Eye (tissue), 1 donor: ENCODE data around the gene NT5C1A.

Source experiments
- DNase-seq: peaks from one replicate; pipeline ENCODE4 v3.0.0-alpha.2; 2015

Gene NT5C1A

DNA sequence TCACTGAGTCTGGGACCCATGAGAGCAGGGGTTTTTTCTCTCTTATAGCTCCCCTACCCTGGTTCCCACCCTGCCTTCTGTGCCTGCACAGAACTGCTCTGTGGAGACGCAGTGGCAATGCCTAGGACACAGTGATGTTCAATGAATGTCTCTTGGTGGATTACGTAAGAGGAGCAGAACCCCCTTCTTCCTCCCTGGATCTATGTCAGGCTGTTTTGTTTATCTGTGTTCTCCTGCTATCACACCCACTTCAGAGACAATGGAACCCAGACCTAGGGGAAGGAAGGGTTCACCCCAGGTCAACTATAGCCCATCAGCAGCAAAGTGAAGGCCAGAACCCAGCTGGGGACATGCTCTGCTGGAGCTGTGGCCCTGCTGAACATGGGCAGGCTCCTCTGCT, 17.3 kb upstream of the NT5C1A start:
- no peak for DNase-seq

GRCh38 chr1:39688706-39689105, 16.8 kb upstream of the NT5C1A start:
- DNase-seq = no peak

DNA sequence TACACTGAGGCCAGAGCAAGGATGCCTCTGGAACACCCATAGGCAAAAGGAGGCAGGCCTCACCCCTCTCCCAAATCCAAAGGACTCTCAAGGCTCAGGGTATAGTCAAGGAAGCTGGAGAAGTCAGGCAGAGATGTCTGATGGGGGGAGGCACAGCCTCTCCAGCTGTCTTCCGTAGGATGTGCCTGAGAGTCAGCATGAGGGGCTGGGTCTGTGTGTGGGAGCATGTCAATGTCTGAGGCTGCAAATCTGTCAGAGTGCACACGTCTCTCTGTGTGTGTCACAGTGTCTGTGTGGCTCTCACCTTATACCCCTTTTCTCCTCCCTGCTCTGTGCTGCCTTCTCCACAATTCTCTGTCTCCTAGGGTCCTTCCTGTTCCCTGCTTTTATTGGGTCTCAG, 15.3 kb upstream of the NT5C1A start:
- no peak for DNase-seq

- no peak for DNase-seq
These were observed 13.2 kb upstream of the NT5C1A start for GRCh38 chr1:39685071-39685470.

GRCh38 chr1:39684313-39684664, 12.4 kb upstream of the NT5C1A start:
- no peak for DNase-seq

DNA sequence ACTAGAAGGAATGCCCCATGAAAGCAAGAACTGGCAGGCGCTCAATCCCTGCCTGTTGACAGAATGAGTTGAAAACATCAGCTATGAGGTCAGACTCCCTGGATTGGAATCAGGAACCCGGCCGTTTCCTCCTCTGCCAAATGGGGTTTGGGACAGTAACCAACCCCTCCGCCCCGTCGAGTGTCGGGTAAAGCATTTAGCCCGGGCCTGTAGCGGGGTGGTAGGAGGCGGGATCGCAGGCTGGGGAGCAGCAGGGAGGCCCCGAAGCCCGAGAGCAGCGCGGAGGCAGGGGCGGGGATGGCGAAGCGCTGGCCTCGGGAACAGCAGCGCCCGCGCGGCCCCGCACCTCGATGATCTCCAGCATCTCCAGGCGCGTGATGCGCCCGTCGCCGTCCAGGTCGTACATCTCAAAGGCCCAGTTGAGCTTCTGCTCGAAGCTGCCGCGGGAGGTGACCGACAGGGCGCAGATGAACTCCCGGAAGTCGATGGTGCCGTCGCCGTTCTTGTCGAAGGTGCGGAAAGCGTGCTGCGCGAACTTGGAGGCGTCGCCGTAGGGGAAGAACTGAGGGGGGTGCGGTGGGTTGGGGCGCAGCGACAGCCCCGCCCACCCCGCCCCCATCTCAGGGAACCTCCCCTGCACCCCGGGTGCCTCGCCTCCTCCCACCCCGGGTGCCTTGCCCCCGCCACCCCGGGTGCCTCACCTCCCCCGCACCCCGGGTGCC, 11.8 kb upstream of the NT5C1A start:
- DNase-seq = peak; percentile 19

DNA sequence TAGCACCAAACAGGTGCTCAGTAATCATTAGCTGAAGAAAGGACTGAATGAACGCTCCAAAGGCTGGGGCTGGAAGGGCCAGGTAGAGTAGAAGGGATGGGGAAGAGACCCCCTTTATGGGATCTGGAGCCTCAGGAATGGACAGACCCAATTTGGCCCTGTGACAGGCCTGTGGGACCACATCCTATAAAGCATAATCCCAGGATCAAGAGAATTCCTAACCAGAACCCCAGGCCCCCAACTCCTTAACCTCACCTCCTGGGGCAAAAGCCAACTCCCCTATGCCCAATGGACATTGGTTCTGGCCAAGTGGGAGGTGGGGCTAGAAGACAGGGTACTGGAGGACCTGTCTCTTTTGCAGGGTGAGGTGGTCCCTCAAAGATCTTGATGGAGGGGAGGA, 10.1 kb upstream of the NT5C1A start:
- DNase-seq = no peak

- DNase-seq = no peak
These were observed 9.4 kb upstream of the NT5C1A start for GRCh38 chr1:39681294-39681693.

GRCh38 chr1:39680751-39681150, 8.8 kb upstream of the NT5C1A start:
- DNase-seq = no peak

DNA sequence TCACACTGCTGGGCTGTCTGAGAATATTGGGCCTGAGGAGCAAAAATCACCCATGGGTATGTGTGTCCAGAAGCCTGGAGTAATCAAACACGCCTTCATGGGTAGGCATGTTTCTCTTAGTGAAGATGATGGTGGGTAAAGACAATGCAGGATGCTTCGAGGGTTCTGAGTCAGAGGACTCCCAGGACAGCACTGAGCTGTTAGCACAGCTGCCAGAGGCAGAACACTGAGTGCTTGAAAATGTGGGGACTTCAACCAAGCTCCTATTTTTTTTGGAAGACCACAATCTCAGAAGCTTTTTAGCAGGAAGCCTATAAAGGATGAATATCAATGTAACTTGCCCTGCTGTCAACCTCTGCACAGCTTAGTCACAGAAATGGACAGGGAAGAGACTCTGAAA, 7.9 kb upstream of the NT5C1A start:
- DNase-seq = no peak

GRCh38 chr1:39678889-39679288, 7.0 kb upstream of the NT5C1A start:
- no peak for DNase-seq

- DNase-seq = no peak
These were observed 5.7 kb upstream of the NT5C1A start for GRCh38 chr1:39677645-39678044.

GRCh38 chr1:39676948-39677548, 5.1 kb upstream of the NT5C1A start:
- no peak for DNase-seq

- DNase-seq = no peak
These were observed 3.3 kb upstream of the NT5C1A start for GRCh38 chr1:39675220-39675619.

GRCh38 chr1:39673215-39673614, 1.3 kb upstream of the NT5C1A start:
- DNase-seq = no peak

DNA sequence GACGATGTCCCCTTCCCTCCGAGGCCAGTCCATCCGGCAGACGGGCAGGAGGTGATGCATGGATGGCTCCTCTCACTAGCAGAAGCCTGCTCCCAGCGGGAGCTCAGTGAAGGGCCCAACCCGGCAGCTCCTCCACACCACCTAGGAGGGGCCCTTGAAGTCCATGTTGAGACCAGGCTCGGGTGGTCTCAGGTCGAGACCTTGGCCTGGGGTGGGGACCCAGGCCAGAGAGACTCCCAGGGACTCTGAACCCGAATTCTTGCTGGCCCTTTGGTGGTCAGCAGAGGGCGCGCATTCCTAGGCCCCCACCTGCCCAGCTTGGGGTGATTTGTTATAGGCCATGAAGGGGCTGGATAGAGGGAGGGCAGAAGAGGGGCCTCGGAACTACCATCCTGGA, 642 bp upstream of the NT5C1A start:
- peak; percentile 46 for DNase-seq

DNA sequence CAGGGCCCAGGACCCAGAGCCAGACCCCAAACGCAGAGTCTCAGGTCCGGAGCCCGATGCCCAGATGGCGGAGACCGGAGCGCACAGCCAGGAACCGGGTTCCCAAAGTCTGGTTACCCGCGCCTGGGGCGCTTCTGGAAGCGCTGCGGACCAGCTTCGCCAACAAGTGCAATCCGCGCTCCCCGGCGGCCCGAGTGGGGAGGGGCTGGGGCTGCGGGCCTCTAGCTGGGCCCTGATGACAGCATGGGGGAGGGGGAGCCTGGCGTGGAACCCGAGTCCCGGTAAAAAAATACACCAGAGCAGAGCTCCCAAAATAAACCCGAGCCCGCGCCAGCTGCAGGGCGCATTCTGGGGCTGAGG, 494 bp downstream of the NT5C1A start:
- peak; percentile 59 for DNase-seq

DNA sequence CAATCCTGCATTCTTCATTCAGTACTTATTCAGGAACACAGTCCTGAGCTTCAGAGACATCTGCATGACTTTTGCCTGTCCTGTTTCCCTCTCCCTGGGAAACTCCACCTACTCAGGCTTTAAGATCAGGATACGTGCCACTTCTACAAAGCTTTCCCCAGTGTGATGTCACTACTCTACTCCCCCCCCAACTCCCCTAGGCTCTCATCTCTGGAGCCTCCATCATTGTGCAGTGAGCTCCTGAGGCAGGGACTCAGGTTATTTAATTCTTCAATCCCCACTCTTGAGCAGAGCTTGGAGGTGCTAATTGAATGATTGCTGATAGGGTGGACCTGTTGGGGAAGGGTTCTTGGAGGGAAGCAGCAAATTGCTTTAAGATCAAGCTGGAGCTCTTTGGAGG, 1.2 kb downstream of the NT5C1A start:
- DNase-seq = no peak

DNA sequence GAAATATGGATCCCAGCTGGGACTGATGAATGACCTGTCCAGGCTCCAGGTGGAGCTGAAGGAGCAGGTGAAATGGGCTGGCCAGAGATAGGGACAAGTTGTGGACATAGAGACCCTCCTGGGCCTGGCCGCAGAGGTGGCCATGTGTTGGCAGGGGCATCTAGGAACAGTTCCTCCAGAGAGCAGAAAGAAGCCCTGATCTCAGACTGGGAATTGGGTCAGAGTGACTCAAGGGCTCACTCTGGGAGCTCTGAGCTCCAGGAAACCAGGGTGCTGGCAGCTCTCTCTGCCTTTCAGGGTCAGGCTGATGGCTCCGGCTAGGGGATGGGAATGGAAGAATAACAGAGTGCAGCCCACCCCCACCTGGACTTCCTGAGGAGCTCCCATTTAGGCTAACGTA, 3.0 kb downstream of the NT5C1A start:
- DNase-seq = no peak

DNA sequence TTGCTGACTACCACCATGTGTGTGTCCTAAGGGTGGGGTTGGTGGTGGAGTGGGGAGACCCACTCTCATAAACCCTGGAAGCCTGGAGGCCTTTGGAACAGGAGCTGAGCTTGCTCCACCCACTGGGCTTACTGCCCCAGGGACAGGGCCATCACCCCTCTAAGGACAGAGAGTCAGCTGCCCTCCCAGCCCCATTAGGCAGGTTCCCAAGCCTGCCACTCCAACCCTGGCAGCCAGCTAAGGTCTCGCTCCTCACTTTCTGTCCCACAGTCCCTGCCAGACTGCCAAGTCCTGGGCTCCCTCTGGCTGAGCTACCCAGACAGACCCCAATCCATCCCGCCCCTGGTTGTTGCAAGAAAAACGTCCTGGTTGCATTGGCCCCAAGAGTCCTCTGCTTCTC, 3.8 kb downstream of the NT5C1A start:
- no peak for DNase-seq

DNA sequence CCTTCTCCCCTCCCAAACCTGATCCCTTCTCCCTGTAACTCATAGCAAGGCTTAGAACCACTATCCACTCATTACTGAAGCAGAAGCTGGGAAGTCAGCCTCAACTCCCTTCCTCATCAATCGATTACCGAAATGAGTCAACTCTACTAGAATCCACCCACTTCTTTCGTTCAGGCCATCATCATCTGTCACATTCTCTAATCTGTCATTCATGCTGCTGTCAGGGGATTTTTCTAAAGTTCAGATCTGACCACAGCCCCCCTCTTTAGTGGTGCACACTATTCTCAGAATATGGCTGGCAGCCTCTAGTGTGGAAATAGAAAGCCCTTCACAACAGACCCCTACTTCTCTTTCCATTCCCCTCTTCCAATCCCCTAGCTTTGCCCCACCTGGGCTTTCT, 5.1 kb downstream of the NT5C1A start:
- no peak for DNase-seq

GRCh38 chr1:39663559-39663958, 8.3 kb downstream of the NT5C1A start:
- peak; percentile 26 for DNase-seq

- no peak for DNase-seq
These were observed 9.0 kb downstream of the NT5C1A start for GRCh38 chr1:39662861-39663260.

GRCh38 chr1:39659538-39659937, 12.4 kb downstream of the NT5C1A start:
- no peak for DNase-seq

DNA sequence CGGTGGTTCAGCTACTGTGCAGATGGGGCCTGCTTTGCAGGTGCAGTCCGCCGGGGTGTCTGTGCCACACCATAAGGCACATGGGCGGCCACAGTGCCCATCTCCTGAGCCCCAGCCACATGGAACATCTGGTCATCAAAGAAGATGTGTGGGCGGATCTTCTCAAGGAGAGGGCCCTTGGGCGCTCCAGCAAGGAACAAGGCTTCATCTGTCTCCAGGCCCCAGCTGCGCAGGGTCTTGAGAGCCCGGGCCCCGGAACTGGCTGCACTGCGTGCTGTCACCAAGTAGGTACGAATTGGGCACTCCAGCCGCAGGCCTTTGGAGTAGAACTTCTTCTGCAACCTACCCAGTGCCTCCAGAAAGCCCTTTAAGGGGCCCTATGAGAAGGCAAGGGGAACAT, 12.8 kb downstream of the NT5C1A start:
- DNase-seq = no peak
